CD4-positive, alpha-beta T cell treated with Interleukin-1 beta for 1 hour (primary cell): ENCODE data around the gene LIAS.
"Not testable (repeated sequence)": the region's sequence is repeated elsewhere in the genome, so short reads cannot be mapped to it uniquely, and the experiment has no call there.

Experiments used
- DNase-seq, 2 donors: peaks; one replicate each; pipeline ENCODE4 v3.0.0-alpha.2; 2020 to 2022

Gene LIAS

GRCh38 chr4:39458505-39459300, at the start of gene LIAS, which contains the start of gene RPL9:
LIAS (plus strand) TSS chr4:39459056; CDS start chr4:39459118, 62 bp downstream.
RPL9 (minus strand) TSS chr4:39458922; CDS start chr4:39458439, 483 bp downstream.
- DNase-seq, result peak; percentile 95 to 96

- no peak for DNase-seq
These were observed 48.4 kb upstream of the LIAS start for GRCh38 chr4:39410415-39410814.

GRCh38 chr4:39411561-39411960, 47.3 kb upstream of the LIAS start:
- DNase-seq, result not testable (repeated sequence)

- no peak for DNase-seq
These were observed 43.1 kb upstream of the LIAS start for GRCh38 chr4:39415678-39416283.

- DNase-seq, result no peak
These were observed 36.6 kb upstream of the LIAS start for GRCh38 chr4:39422247-39422646.

GRCh38 chr4:39425297-39425696, 33.6 kb upstream of the LIAS start:
- not testable (repeated sequence) for DNase-seq

GRCh38 chr4:39426728-39427127, 32.1 kb upstream of the LIAS start:
- no peak for DNase-seq

- DNase-seq, result no peak
These were observed 31.2 kb upstream of the LIAS start for GRCh38 chr4:39427520-39428114.

- no peak for DNase-seq
These were observed 29.2 kb upstream of the LIAS start for GRCh38 chr4:39429476-39430334.

GRCh38 chr4:39433878-39434492, 24.9 kb upstream of the LIAS start:
- DNase-seq, result no peak

GRCh38 chr4:39435659-39436563, 22.9 kb upstream of the LIAS start:
- no peak for DNase-seq

- DNase-seq, result no peak
These were observed 17.3 kb upstream of the LIAS start for GRCh38 chr4:39441593-39441992.

- no peak for DNase-seq
These were observed 15.9 kb upstream of the LIAS start for GRCh38 chr4:39442998-39443397.

- no peak for DNase-seq
These were observed 12.4 kb upstream of the LIAS start for GRCh38 chr4:39446483-39446841.

- DNase-seq, result peak; percentile 58 to 84
These were observed 11.8 kb upstream of the LIAS start for GRCh38 chr4:39446842-39447573.

GRCh38 chr4:39450618-39451017, 8.2 kb upstream of the LIAS start:
- DNase-seq, result no peak

GRCh38 chr4:39451423-39452023, 7.3 kb upstream of the LIAS start:
- no peak for DNase-seq

- no peak for DNase-seq
These were observed 6.5 kb upstream of the LIAS start for GRCh38 chr4:39452153-39452859.

- no peak for DNase-seq
These were observed 5.8 kb upstream of the LIAS start for GRCh38 chr4:39452860-39453587.
